Cardiac muscle cell (in vitro differentiated cells and primary cell): ENCODE measurements around the gene SEC16A. TPM values are rescaled to one million over a fixed set of nuclear protein-coding genes. Genes with fewer than 3 reads are reported as not detected.

Experiments
- DNase-seq, 2 donors: peaks; one replicate each; pipeline versions ENCODE4 v3.0.0 to v3.0.0-alpha.2; 2010 to 2017; ENCODE audit warnings: low read depth in 1 of 2, low spot score in 1 of 2
- H3K27ac ChIP-seq: fragments of 200-600 bp; sonication (generic); 2 replicates; pipeline ENCODE4 v1.5.1; 2016
- H3K27me3 ChIP-seq: fragments of 200-600 bp; sonication (generic); 2 replicates; pipeline ENCODE4 v1.6.0; 2016; ENCODE audit warnings: control low read depth
- H3K36me3 ChIP-seq: fragments of 200-600 bp; sonication (generic); 2 replicates; pipeline ENCODE4 v1.5.1; 2016; ENCODE audit warnings: control low read depth
- H3K4me1 ChIP-seq: fragments of 200-600 bp; sonication (generic); 2 replicates; pipeline ENCODE4 v1.8.1; 2017; ENCODE audit warnings: low read depth, mild to moderate bottlenecking, mixed run types
- H3K4me3 ChIP-seq: fragments of 200-600 bp; sonication (generic); 2 replicates; pipeline ENCODE4 v1.5.1; 2016; ENCODE audit warnings: mild to moderate bottlenecking
- H3K9me3 ChIP-seq: fragments of 200-600 bp; sonication (generic); 2 replicates; pipeline ENCODE4 v1.5.1; 2017; ENCODE audit warnings: low read depth, mild to moderate bottlenecking, control low read depth
- CTCF ChIP-seq: IDR thresholded peaks from 2 replicates; pipeline ENCODE4 v1.5.1; 2012; ENCODE audit warnings: low read depth, mild to moderate bottlenecking, low read length
- polyA plus RNA-seq: library from polyadenylated mRNA; unstranded; fragments of >200 nt; fragmentation: Nextera tagmentation; extraction: Ambion mirVana; gene quantifications from 2 replicates; pipeline ENCODE4 v1.2.1, GENCODE V29; 2016
- total RNA-seq: library from RNA; depleted of rRNA; stranded (reverse); fragments of >200 nt; gene quantifications from 2 replicates; pipeline ENCODE4 v1.2.3, GENCODE V29; 2016

Gene SEC16A
- total and polyA plus RNA-seq, 2 experiments from 2014 or later, result 32.3 to 39.5 TPM

GRCh38 chr9:136474974-136475865, 7.6 kb downstream of the SEC16A start:
- no peak for TF ChIP-seq CTCF
- Histone ChIP-seq H3K4me1 (no peaks in the 10 kb centered on the region), H3K27me3 (no peaks in the 10 kb centered on the region), H3K27ac (no peak overlapping the region), H3K9me3 (no peaks in the 10 kb centered on the region), H3K36me3 (peaks cover 44% of the 10 kb centered on the region), H3K4me3 (no peak overlapping the region)
- no peak for DNase-seq

- Histone ChIP-seq H3K27me3 (no peaks in the 10 kb centered on the region), H3K4me3 (no peak overlapping the region), H3K27ac (no peak overlapping the region), H3K36me3 (peaks cover 50% of the 10 kb centered on the region), H3K4me1 (no peaks in the 10 kb centered on the region), H3K9me3 (no peaks in the 10 kb centered on the region)
- TF ChIP-seq CTCF, result no peak
- no peak for DNase-seq
These were observed 8.7 kb downstream of the SEC16A start for GRCh38 chr9:136474021-136474640.

GRCh38 chr9:136473354-136473721, 9.5 kb downstream of the SEC16A start:
- Histone ChIP-seq H3K4me1 (no peaks in the 10 kb centered on the region), H3K27ac (no peak overlapping the region), H3K4me3 (no peak overlapping the region), H3K36me3 (peaks cover 56% of the 10 kb centered on the region), H3K27me3 (no peaks in the 10 kb centered on the region), H3K9me3 (no peaks in the 10 kb centered on the region)
- TF ChIP-seq CTCF, result no peak
- DNase-seq, result no peak

- no peaks in the 10 kb centered on the region for H3K27me3 ChIP-seq
- no peak for DNase-seq
- H3K36me3 ChIP-seq, result peaks cover 62% of the 10 kb centered on the region
- no peak for TF ChIP-seq CTCF
- no peak overlapping the region for H3K27ac ChIP-seq
- H3K9me3 ChIP-seq, result no peaks in the 10 kb centered on the region
- no peaks in the 10 kb centered on the region for H3K4me1 ChIP-seq
- no peak overlapping the region for H3K4me3 ChIP-seq
These were observed 10.0 kb downstream of the SEC16A start for GRCh38 chr9:136472640-136473353.

GRCh38 chr9:136471802-136472487, 10.9 kb downstream of the SEC16A start:
- Histone ChIP-seq H3K4me1 (no peaks in the 10 kb centered on the region), H3K36me3 (peaks cover 65% of the 10 kb centered on the region), H3K9me3 (no peaks in the 10 kb centered on the region), H3K4me3 (no peak overlapping the region), H3K27ac (no peak overlapping the region), H3K27me3 (no peaks in the 10 kb centered on the region)
- DNase-seq, result no peak
- TF ChIP-seq CTCF, result no peak
